ENCODE measurements around the gene AGPAT4.
"Not testable (repeated sequence)": the region's sequence is repeated elsewhere in the genome, so short reads cannot be mapped to it uniquely, and the experiment has no call there.

GRCh38 chr6:161123319-161123718 is 150.5 kb downstream of the AGPAT4 start:
- TF ChIP-seq CTCF (CRISPR knock-in tag; IDR thresholded peaks at IDR 0.05); TBP (CRISPR knock-in tag; IDR thresholded peaks at IDR 0.05); ZNF75D (CRISPR knock-in tag; IDR thresholded peaks at IDR 0.05; ENCODE audit: borderline replicate concordance); YY1 (IDR thresholded peaks at IDR 0.05; ENCODE audit: insufficient read depth, insufficient replicate concordance, low read depth, low read length); RAD21 (CRISPR knock-in tag; IDR thresholded peaks at IDR 0.05); ZNF569 (CRISPR knock-in tag; IDR thresholded peaks at IDR 0.05; ENCODE audit: borderline replicate concordance); AHDC1 (CRISPR knock-in tag; IDR thresholded peaks at IDR 0.05; ENCODE audit: borderline replicate concordance); HNF4A (CRISPR knock-in tag; IDR thresholded peaks at IDR 0.05): not testable (repeated sequence)

Data from HepG2 (cell line).